Body of pancreas (tissue), 4 donors: Measurements from ENCODE around the gene CLSTN2. TPM values are rescaled to one million over a fixed set of nuclear protein-coding genes. Genes with fewer than 3 reads are reported as not detected.

Experiments
- ATAC-seq: fragments of 150-250 bp; one replicate; pipeline ENCODE4 v1.9.1; 2016
- DNase-seq, 4 donors: peaks; one replicate each; pipeline ENCODE4 v3.0.0-alpha.2; 2019
- H3K27ac ChIP-seq, 4 donors: fragments of 200-600 bp; sonication (generic); 1 replicate in 3 of 4; 2 replicates in 1 of 4; pipeline versions ENCODE4 v1.5.1 to v1.6.1; 2016 to 2019; ENCODE audit warnings: mild to moderate bottlenecking in 1 of 4, mixed read lengths in 1 of 4, moderate library complexity in 1 of 4
- H3K27me3 ChIP-seq, 2 donors: fragments of 200-600 bp; sonication (generic); one replicate each; pipeline ENCODE4 v1.6.0; 2016; ENCODE audit warnings: mild to moderate bottlenecking in 1 of 2
- H3K36me3 ChIP-seq, 2 donors: fragments of 200-600 bp; sonication (generic); replicated peaks in 1 of 2; 2 replicates each; pipeline ENCODE4 v1.5.1; 2016; ENCODE audit warnings: low read depth in 2 of 2; ENCODE audit not compliant: insufficient read depth in 1 of 2
- H3K4me1 ChIP-seq: fragments of 200-600 bp; sonication (generic); one replicate; pipeline ENCODE4 v1.6.0; 2016
- H3K4me3 ChIP-seq, 2 donors: fragments of 200-600 bp; sonication (generic); 1 replicate in 1 of 2; 2 replicates in 1 of 2; pipeline ENCODE4 v1.5.1; 2016 to 2019
- H3K9me3 ChIP-seq, 3 donors: fragments of 200-600 bp; sonication (generic); 1 replicate in 2 of 3; 2 replicates in 1 of 3; pipeline ENCODE4 v1.5.1; 2016
- POLR2A ChIP-seq, 3 donors: fragments of 450-650 bp; IDR thresholded peaks; one replicate each; pipeline ENCODE4 v1.6.1; 2016; ENCODE audit warnings: antibody characterized with exemption in 3 of 3, mild to moderate bottlenecking in 2 of 3
- WGBS, 2 donors: methylation state at CpG; one replicate each; pipeline ENCODE4 v1.1.5; 2017; 5-methylcytosine and 5-hydroxymethylcytosine counted together
- intact Hi-C: fragments of 100-400 bp; cut with DNase I; formaldehyde crosslinking; loops from one replicate; pipeline ENCODE4 v1.15.1; 2023
- total RNA-seq, 2 donors: library from RNA; depleted of rRNA; stranded (reverse); fragments of >200 nt; gene quantifications; one replicate each; pipeline ENCODE4 v1.1.0, GENCODE V29; 2016
- TF ChIP-seq, protein P1 (sequence below), 7 experiments: fragments of 450-650 bp in 4 of 7; fragments of 200-600 bp in 3 of 7; sonication (generic) in 3 of 7; IDR thresholded peaks; one replicate each; pipeline ENCODE4 v1.5.1; 2016 to 2019; ENCODE audit warnings: antibody characterized with exemption in 7 of 7

CLSTN2 gene
- total RNA-seq, 2 donors from 2014 or later = 14.5 to 14.8 TPM

DNA sequence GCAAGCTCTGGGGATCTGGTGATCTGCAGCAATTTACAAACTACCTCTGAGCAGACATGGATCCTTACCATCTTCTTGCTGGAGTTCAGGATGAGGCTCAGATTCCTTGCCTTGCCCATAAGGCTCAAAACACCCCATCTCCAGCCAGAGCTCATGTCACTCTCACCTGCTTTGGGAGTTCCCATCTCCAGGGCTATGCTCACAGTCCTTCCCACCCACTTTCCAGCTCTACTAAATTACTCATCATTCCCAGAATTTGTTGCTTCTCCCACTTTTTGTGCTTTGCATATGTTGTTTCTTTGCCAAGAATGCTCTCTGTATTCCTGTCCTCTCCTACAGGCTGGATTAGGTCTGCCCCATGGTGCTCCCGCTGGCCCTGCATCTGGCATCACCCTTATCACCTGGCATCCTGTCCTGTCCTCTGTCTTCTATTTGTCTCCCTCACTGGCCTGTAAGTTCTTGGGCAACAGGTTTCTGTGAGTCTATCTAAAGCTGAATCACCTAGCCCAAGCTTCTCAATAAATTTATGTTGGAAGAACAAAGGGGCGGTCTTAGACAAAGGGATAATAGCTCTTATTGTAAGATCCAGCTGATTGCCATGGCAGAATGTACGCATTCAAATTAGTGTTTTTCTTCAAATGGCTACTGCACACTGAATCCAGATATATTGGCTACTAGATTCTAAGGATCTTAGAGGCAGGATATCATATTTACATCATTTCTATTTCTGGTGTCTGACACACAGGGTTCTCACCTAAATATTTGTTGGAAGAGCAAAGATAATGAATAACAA lies 179.2 kb downstream of the CLSTN2 start:
- WGBS, 2 donors = 90 to 91% methylated on average over 3 of the region's 3 CpGs
- H3K9me3 ChIP-seq = no peaks in the 10 kb centered on the region
- ATAC-seq (no peak), DNase-seq (no peak)
- TF ChIP-seq, protein P1, sequence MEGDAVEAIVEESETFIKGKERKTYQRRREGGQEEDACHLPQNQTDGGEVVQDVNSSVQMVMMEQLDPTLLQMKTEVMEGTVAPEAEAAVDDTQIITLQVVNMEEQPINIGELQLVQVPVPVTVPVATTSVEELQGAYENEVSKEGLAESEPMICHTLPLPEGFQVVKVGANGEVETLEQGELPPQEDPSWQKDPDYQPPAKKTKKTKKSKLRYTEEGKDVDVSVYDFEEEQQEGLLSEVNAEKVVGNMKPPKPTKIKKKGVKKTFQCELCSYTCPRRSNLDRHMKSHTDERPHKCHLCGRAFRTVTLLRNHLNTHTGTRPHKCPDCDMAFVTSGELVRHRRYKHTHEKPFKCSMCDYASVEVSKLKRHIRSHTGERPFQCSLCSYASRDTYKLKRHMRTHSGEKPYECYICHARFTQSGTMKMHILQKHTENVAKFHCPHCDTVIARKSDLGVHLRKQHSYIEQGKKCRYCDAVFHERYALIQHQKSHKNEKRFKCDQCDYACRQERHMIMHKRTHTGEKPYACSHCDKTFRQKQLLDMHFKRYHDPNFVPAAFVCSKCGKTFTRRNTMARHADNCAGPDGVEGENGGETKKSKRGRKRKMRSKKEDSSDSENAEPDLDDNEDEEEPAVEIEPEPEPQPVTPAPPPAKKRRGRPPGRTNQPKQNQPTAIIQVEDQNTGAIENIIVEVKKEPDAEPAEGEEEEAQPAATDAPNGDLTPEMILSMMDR (IDR thresholded peaks at IDR 0.05) = no peak
- TF ChIP-seq POLR2A (IDR thresholded peaks at IDR 0.05) = no peak
- no peaks in the 10 kb centered on the region for H3K36me3 ChIP-seq
- H3K27me3 ChIP-seq = no peaks in the 10 kb centered on the region
- H3K4me3 ChIP-seq = no peak overlapping the region
- no peaks in the 10 kb centered on the region for H3K4me1 ChIP-seq
- intact Hi-C loops = no loop called here
- no peak overlapping the region for H3K27ac ChIP-seq

DNA sequence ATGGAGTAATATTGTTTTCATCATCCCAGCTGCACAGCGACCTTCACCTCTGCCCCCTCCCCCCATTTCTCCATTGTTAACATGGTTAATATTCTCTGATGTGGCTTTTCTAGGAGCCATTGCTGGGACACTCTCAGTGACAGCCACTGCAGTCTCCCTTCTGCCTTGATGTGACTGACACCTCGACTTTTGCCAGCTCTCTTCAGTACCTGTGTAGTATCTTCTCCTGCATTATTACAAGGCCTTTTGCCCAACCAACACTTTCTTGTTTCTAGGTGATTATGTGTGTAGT lies 179.8 kb downstream of the CLSTN2 start:
- H3K9me3 ChIP-seq = no peaks in the 10 kb centered on the region
- H3K27me3 ChIP-seq = no peaks in the 10 kb centered on the region
- ATAC-seq (no peak), DNase-seq (no peak)
- H3K27ac ChIP-seq = no peak overlapping the region
- 38 to 46% methylated on average over 2 of the region's 2 CpGs for WGBS, 2 donors
- TF ChIP-seq, protein P1 (IDR thresholded peaks at IDR 0.05) = no peak
- TF ChIP-seq POLR2A (IDR thresholded peaks at IDR 0.05) = no peak
- intact Hi-C loops = no loop called here
- no peak overlapping the region for H3K4me3 ChIP-seq
- H3K36me3 ChIP-seq = no peaks in the 10 kb centered on the region
- H3K4me1 ChIP-seq = no peaks in the 10 kb centered on the region

DNA sequence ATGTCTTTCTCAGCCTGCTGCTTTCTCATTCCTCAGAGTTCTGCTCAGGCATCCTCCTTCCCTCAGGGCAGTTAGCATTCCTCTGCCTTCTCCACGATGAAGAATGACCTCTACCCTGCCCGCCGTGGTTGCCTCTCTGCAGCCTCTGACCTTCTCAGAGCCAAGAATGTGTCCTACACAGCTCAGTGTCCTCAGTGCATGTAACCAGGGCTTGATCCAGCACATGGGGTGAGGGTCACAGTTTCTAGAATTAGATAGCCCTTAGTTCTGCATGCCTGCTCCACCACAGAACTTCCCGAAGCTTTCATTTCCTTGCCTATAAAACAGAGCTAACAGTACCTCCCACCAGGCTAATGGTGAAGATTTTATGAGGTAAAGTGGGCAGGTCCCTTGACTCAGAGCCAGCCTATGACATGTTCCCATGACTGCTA lies 182.1 kb downstream of the CLSTN2 start:
- no peaks in the 10 kb centered on the region for H3K9me3 ChIP-seq
- intact Hi-C loops = no loop called here

DNA sequence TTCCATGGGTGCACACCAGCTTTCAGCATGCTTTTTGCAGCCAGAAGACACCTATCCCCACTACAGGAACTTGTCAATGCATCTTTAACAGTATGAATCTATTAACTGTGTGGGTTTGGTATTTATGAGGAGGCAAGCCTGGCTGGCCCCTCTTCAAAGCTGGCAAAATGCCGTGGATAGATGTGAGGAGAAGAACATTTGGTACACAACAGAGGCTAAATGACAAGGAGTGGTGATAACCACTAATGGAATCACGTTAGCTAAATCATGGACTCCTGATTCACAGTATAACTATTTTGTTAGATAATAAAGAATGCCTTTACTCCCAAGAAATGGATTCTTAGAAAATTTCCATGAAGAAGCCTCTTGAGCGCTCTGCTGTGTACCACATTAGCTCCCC lies 187.2 kb downstream of the CLSTN2 start:
- H3K27ac ChIP-seq = no peak overlapping the region
- H3K9me3 ChIP-seq = no peaks in the 10 kb centered on the region
- no peak for ATAC-seq
- no peak for DNase-seq
- TF ChIP-seq, protein P1 (IDR thresholded peaks at IDR 0.05) = no peak
- no peak for TF ChIP-seq POLR2A (IDR thresholded peaks at IDR 0.05)
- 22 to 49% methylated on average over 3 of the region's 3 CpGs for WGBS, 2 donors
- no peaks in the 10 kb centered on the region for H3K4me1 ChIP-seq
- H3K4me3 ChIP-seq = no peak overlapping the region
- H3K36me3 ChIP-seq = no peaks in the 10 kb centered on the region
- no peaks in the 10 kb centered on the region for H3K27me3 ChIP-seq
- intact Hi-C loops = no loop called here

More for the DNA sequence above, 182.1 kb downstream of the CLSTN2 start:
- ATAC-seq (no peak), DNase-seq (no peak)
- no peaks in the 10 kb centered on the region for H3K27me3 ChIP-seq
- TF ChIP-seq POLR2A (IDR thresholded peaks at IDR 0.05) = no peak
- TF ChIP-seq, protein P1 (IDR thresholded peaks at IDR 0.05) = no peak
- H3K36me3 ChIP-seq = no peaks in the 10 kb centered on the region
- H3K4me3 ChIP-seq = no peak overlapping the region
- WGBS, 2 donors = 55 to 69% methylated on average over 4 of the region's 4 CpGs
- H3K4me1 ChIP-seq = no peaks in the 10 kb centered on the region
- H3K27ac ChIP-seq = no peak overlapping the region

DNA sequence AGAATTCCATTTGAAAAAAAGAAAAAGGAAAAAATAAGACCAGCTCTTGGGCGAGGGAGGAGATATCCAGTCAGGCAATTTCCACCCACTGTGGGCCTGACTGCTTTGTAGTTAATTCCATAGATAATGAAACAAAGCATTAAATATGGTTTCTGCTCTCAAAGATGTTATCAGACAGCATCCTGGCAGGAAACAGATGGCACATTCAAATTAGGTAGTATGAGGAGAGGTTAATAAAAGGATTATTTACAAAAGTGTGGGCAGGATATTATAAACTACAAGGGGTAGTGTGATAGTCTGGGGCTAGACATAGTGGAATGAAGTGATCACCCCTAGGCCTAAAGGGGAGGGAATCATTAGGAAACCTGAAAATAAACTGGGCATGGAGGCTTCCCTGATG lies 193.2 kb downstream of the CLSTN2 start:
- intact Hi-C loops = no loop called here
- Histone ChIP-seq H3K27ac (no peak overlapping the region), H3K4me1 (no peaks in the 10 kb centered on the region), H3K27me3 (no peaks in the 10 kb centered on the region), H3K9me3 (no peaks in the 10 kb centered on the region), H3K36me3 (no peaks in the 10 kb centered on the region), H3K4me3 (no peak overlapping the region)
- TF ChIP-seq, protein P1 (IDR thresholded peaks at IDR 0.05) = no peak
- TF ChIP-seq POLR2A (IDR thresholded peaks at IDR 0.05) = no peak
- ATAC-seq = no peak
- 24 to 35% methylated on average over 1 of the region's 1 CpG for WGBS, 2 donors
- DNase-seq = no peak
